Peyer's patch (tissue), 4 donors: ENCODE results near the gene POR. TPM values are rescaled to one million over a fixed set of nuclear protein-coding genes. Genes with fewer than 3 reads are reported as not detected.
"Not testable (repeated sequence)": the region's sequence is repeated elsewhere in the genome, so short reads cannot be mapped to it uniquely, and the experiment has no call there.

Experiments
- DNase-seq, 3 donors: peaks; one replicate each; pipeline ENCODE4 v3.0.0-alpha.2; 2017 to 2019
- H3K27ac ChIP-seq, 4 donors: fragments of 200-600 bp; sonication (generic); one replicate each; pipeline ENCODE4 v1.5.1; 2016 to 2019
- H3K27me3 ChIP-seq, 2 donors: fragments of 200-600 bp; sonication (generic); one replicate each; pipeline ENCODE4 v1.5.1; 2019
- H3K36me3 ChIP-seq, 3 donors: fragments of 200-600 bp; sonication (generic); one replicate each; pipeline ENCODE4 v1.5.1; 2016 to 2019
- H3K4me1 ChIP-seq, 4 donors: fragments of 200-600 bp; sonication (generic); one replicate each; pipeline ENCODE4 v1.5.1; 2016 to 2019
- H3K4me3 ChIP-seq, 4 donors: fragments of 200-600 bp; sonication (generic); 1 replicate in 3 of 4; 2 replicates in 1 of 4; pipeline ENCODE4 v1.5.1; 2016 to 2019; ENCODE audit warnings: mild to moderate bottlenecking in 1 of 4
- H3K9me3 ChIP-seq, 4 donors: fragments of 200-600 bp; sonication (generic); one replicate each; pipeline ENCODE4 v1.5.1; 2016 to 2019; ENCODE audit warnings: mild to moderate bottlenecking in 1 of 4
- POLR2A ChIP-seq, 2 donors: fragments of 450-650 bp; IDR thresholded peaks; one replicate each; pipeline ENCODE4 v1.5.1; 2017; ENCODE audit warnings: antibody characterized with exemption in 2 of 2, mild to moderate bottlenecking in 2 of 2, moderate library complexity in 2 of 2
- total RNA-seq, 4 donors: library from RNA; depleted of rRNA; stranded (reverse); fragments of >200 nt; gene quantifications; one replicate each; pipeline ENCODE4 v1.1.0, GENCODE V29; 2016
- TF ChIP-seq, protein P1 (sequence below), 6 experiments: fragments of 450-650 bp in 4 of 6; fragments of 200-600 bp in 2 of 6; sonication (generic) in 1 of 6; IDR thresholded peaks; one replicate each; pipeline ENCODE4 v1.5.1; 2017 to 2019; ENCODE audit warnings: antibody characterized with exemption in 6 of 6, mild to moderate bottlenecking in 3 of 6, moderate library complexity in 1 of 6

The POR gene
- total RNA-seq, 4 donors from 2014 or later: 67.7 to 625 (median 451) TPM

DNA sequence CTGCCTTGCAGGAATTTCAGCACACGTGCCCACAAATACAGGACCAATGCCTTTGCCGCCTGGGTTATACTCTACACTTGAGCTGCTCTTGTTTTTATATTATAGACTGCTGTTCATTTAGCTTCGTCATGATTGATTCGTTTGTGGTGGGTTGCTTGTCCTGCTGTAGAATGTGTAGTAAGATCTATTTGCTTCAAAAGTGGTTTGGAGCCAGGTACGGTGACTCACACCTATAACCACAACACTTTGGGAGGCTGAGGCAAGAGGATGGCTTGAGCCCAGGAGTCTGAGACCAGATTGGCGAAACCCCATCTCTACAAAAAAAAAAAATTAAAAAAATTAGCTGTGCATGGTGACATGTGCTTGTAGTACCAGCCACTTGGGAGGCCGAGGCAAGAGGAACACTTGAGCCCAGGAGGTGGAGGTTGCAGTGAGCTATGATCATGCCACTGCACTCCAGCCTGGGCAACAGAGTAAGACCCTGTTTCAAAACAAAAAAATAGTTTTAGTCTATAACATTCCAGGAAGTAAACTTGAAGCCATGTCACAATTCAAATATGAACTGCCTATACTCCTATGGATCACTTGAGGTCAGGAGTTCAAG lies 45.1 kb upstream of the POR start:
- Histone ChIP-seq H3K27me3 (no peaks in the 10 kb centered on the region), H3K9me3 (no peaks in the 10 kb centered on the region), H3K4me3 (no peak overlapping the region), H3K27ac (no peak overlapping the region), H3K36me3 (no peaks in the 10 kb centered on the region), H3K4me1 (peaks cover 0 to 8% (median 0%) of the 10 kb centered on the region in 4 donors)
- TF ChIP-seq, protein P1, sequence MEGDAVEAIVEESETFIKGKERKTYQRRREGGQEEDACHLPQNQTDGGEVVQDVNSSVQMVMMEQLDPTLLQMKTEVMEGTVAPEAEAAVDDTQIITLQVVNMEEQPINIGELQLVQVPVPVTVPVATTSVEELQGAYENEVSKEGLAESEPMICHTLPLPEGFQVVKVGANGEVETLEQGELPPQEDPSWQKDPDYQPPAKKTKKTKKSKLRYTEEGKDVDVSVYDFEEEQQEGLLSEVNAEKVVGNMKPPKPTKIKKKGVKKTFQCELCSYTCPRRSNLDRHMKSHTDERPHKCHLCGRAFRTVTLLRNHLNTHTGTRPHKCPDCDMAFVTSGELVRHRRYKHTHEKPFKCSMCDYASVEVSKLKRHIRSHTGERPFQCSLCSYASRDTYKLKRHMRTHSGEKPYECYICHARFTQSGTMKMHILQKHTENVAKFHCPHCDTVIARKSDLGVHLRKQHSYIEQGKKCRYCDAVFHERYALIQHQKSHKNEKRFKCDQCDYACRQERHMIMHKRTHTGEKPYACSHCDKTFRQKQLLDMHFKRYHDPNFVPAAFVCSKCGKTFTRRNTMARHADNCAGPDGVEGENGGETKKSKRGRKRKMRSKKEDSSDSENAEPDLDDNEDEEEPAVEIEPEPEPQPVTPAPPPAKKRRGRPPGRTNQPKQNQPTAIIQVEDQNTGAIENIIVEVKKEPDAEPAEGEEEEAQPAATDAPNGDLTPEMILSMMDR (IDR thresholded peaks at IDR 0.05): no peak
- no peak for TF ChIP-seq POLR2A (IDR thresholded peaks at IDR 0.05)
- DNase-seq: no peak

DNA sequence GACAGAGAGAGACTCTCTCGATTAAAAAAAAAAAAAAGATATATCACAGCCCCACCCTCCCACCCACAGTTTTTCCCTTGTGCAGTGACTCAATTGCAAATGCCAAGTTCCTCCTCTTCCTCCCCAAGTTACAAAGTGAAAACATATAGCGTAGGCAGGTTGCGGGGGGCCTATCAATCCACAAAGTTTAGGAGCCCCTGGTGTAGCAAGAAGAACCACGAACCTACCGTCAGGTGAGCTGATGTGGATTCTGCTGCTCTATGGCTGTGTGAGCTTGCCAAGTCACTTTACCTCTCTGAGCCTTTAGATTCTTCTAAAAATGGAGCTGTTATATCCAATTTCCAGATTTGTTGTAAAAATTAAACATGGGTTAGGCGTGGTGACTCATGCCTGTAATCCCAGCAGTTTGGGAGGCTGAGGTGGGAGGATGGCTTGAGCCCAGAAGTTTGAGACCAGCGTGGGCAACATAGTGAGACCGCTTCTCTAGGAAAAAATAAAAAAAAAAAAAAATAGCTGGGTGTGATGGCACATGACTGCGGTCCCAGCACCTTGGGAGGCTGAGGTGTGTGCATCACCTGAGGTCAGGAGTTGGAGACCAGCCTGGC lies 44.3 kb upstream of the POR start:
- Histone ChIP-seq H3K4me3 (no peak overlapping the region), H3K9me3 (no peaks in the 10 kb centered on the region), H3K4me1 (peaks cover 0 to 8% (median 0%) of the 10 kb centered on the region in 4 donors), H3K36me3 (no peaks in the 10 kb centered on the region), H3K27me3 (no peaks in the 10 kb centered on the region), H3K27ac (no peak overlapping the region)
- TF ChIP-seq POLR2A (IDR thresholded peaks at IDR 0.05): no peak
- TF ChIP-seq, protein P1 (IDR thresholded peaks at IDR 0.05): no peak
- DNase-seq: no peak

DNA sequence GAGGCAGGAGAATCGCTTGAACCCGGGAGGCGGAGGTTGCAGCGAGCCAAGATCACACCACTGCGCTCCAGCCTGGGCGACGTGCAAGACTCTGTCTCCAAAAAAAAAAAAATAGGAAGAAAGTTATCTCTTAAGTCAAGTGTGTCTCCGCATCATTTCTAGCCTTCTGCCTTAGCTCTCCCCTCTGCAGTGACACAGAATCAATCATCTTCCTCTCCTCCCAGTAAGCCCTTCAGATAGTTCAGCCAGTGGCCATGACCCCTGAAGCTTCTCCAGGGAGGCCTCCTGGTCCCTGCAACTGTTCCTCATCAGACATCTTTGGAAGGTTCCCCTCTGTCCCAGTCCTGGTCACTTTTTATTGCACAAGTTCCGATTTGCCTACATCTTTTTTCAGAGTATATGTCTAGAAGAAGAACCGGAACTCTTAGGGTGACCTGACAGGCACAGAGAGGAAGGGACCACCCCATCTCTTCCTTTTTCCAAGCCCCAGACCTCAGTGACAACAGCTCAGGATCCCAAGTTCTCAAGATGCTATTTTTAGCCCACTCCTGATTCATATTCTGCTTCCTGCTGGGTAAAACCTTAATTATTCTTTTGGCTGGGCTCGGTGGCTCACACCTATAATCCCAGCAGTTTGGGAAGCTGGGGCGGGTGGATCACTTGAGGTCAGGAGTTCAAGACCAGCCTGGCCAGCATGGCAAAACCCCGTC lies 42.7 kb upstream of the POR start:
- DNase-seq: no peak
- Histone ChIP-seq H3K4me1 (no peaks in the 10 kb centered on the region), H3K36me3 (no peaks in the 10 kb centered on the region), H3K27me3 (no peaks in the 10 kb centered on the region), H3K4me3 (no peak overlapping the region), H3K9me3 (no peaks in the 10 kb centered on the region), H3K27ac (peak overlapping the region in 2 of 4 donors; percentile 2 to 55)
- TF ChIP-seq, protein P1 (IDR thresholded peaks at IDR 0.05): no peak
- TF ChIP-seq POLR2A (IDR thresholded peaks at IDR 0.05): no peak

DNA sequence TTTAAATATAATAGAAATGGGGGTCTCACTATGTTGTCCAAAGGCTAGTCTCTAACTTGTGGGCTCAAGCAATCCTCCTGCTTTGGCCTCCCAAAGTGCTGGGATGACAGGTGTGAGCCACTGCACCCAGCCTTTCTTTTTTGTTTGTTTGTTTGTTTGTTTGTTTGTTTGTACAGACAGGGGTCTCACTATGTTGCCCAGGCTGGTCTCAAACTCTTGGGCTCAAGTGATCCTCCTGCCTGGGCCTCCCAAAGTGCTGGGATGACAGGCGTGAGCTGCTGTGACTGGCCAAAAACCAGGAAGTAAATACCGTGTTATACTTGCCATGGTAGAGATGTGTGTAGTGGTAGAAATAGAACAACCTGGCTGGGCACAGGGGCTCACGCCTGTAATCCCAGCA lies 40.8 kb upstream of the POR start:
- not testable (repeated sequence) for H3K9me3 ChIP-seq

DNA sequence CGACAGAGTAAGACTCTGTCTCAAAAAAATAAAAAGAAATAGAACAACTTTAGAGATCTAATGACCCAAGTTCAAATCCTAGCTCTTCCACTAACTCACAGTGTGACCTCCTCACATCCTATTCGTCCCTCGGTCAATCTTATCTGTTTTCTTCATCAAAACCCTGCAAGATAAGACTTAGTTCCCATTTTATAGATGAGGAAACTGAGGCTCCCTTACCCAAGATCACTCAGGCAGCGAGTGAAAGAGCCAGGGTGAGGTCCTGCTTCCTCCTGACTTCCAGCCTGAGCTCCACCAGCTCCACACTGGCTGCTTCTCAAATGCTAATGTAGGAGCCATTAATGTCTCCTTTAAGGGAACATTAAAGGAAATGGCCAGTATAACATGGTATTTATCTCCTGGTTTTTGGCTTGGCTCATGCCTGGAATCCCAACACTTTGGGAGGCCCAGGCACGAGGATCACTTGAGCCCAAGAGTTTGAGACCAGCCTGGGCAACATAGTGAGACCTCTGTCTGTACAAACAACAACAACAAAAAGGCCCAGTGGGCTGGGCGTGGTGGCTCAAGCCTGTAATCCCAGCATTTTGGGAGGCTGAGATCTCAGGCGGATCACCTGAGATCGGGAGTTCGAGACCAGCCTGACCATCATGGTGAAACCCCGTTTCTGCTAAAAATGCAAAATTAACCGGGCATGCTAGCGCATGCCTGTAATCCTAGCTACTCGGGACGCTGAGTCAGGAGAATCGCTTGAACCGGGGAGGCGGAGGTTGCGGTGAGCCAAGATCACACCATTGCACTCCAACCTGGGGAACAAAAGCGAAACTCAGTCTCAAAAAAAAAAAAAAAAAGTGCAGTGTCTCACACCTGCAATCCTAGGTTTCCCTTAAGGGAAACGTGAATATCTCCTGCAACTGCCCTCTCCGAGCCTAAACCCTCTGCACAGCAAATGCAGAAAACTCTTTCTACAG lies 39.6 kb upstream of the POR start:
- no peak overlapping the region for H3K27ac ChIP-seq

More for the DNA sequence above, 40.8 kb upstream of the POR start:
- not testable (repeated sequence) for H3K36me3 ChIP-seq, H3K4me3 ChIP-seq, DNase-seq, H3K27ac ChIP-seq, H3K27me3 ChIP-seq, H3K4me1 ChIP-seq

More for the DNA sequence above, 39.6 kb upstream of the POR start:
- DNase-seq: no peak
- Histone ChIP-seq H3K27me3 (no peaks in the 10 kb centered on the region), H3K9me3 (no peaks in the 10 kb centered on the region), H3K4me3 (no peak overlapping the region), H3K4me1 (peaks cover 0 to 13% (median 5%) of the 10 kb centered on the region in 4 donors), H3K36me3 (no peaks in the 10 kb centered on the region)
- TF ChIP-seq, protein P1 (IDR thresholded peaks at IDR 0.05): no peak
- TF ChIP-seq POLR2A (IDR thresholded peaks at IDR 0.05): no peak
